ENCODE measurements around the gene TMEM258.

DNA sequence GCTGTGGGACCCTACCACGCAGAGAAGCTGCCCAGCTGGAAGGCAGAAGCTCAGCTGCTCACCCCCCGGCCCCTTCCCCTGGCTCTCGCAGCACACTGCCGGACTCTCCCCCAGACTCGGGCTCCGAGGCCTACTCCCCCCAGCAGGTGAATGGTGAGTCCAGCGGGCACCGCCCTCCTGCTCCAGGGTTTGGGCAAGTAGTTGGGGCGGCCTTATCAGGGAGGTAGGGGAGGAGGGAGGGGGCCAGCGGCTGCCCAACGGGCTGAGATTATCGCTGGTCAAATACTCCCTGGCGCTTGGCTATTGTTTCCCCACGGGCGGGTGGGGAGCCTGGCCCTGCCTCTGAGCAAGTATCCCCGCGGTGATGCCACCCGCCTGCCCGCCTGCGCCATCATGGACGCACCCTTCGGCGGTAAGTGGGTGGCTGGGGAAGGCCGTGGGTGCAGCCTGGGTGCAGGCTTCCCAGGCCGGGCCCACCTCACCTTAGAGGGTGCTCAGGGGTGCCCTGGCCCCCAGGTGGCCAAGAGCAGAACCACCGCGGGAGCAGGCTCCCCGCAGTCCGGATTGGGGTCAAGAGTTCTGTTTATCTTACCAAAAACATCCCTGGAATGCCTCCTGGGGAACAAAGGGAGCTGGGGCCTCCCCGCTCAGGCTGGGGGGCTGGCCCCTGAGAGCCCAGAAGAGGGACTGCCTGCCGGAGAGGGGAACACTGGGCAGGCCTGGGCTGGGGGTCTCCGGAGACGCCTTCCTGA, 23.1 kb downstream of the TMEM258 start:
- TF ChIP-seq RNF2 (IDR thresholded peaks at IDR 0.05): no peak
- TF ChIP-seq, protein P1, sequence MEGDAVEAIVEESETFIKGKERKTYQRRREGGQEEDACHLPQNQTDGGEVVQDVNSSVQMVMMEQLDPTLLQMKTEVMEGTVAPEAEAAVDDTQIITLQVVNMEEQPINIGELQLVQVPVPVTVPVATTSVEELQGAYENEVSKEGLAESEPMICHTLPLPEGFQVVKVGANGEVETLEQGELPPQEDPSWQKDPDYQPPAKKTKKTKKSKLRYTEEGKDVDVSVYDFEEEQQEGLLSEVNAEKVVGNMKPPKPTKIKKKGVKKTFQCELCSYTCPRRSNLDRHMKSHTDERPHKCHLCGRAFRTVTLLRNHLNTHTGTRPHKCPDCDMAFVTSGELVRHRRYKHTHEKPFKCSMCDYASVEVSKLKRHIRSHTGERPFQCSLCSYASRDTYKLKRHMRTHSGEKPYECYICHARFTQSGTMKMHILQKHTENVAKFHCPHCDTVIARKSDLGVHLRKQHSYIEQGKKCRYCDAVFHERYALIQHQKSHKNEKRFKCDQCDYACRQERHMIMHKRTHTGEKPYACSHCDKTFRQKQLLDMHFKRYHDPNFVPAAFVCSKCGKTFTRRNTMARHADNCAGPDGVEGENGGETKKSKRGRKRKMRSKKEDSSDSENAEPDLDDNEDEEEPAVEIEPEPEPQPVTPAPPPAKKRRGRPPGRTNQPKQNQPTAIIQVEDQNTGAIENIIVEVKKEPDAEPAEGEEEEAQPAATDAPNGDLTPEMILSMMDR (IDR thresholded peaks at IDR 0.05 in 2 of 3, conservative IDR thresholded peaks at IDR 0.05 in 1 of 3; ENCODE audit: insufficient read depth in 2 of 3, low read depth in 1 of 3, low read length in 3 of 3): peak; percentile 31 to 41 (median 34); a peak in 4 of 6 replicates
- TF ChIP-seq NFRKB (IDR thresholded peaks at IDR 0.05; ENCODE audit: low read depth): no peak

Measured in K562 (cell line).